CD4-positive, alpha-beta T cell treated with Interleukin-10 for 1 hour (primary cell): ENCODE results near the gene SYT10.
"Not testable (repeated sequence)": the region's sequence is repeated elsewhere in the genome, so short reads cannot be mapped to it uniquely, and the experiment has no call there.

ENCODE experiments used
- DNase-seq: peaks from one replicate; pipeline ENCODE4 v3.0.0-alpha.2; 2020

Gene SYT10

DNA sequence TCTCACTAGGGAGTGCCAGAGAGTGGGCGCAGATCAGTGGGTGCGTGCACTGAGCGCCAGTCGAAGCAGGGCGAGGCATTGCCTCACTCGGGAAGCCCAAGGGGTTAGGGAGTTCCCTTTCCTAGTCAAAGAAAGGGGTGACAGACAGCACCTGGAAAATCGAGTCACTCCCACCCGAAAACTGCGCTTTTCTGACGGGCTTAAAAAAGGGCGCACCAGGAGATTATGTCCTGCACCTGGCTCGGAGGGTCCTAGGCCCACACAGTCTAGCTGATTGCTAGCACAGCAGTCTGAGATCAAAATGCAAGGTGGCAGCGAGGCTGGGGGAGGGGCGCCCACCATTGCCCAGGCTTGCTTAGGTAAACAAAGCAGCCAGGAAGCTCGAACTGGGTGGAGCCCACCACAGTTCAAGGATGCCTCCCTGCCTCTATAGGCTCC lies 107.6 kb downstream of the SYT10 start:
- DNase-seq: not testable (repeated sequence)

DNA sequence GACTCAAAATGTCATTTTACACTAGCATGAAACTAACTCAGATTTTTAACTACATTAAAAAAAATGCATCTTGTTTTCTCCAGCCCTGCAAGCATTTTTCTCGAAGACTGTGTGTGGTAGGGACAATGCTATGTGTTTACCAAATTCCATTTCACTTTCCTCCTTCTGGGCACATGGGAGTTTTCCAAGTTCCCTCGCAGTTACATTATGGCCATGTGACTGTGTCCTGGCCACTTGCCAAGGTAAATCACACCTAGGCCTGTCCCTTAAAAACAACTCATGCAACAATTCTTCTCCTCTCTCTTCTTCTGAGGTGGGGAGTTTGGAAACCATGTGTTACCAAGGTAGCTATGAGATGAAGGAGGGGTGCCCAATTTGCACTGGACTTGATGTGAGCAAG lies 108.7 kb downstream of the SYT10 start:
- DNase-seq: no peak
